Endometrial microvascular endothelial cells (primary cell): ENCODE data around the gene HES2. TPM values are rescaled to one million over a fixed set of nuclear protein-coding genes. Genes with fewer than 3 reads are reported as not detected.
"Not testable (repeated sequence)": the region's sequence is repeated elsewhere in the genome, so short reads cannot be mapped to it uniquely, and the experiment has no call there.

Source experiments
- in situ Hi-C: cut with HindIII; loops from 2 replicates; pipeline ENCODE4 v1.10.0; 2017; ENCODE audit warnings: low sequenced_read_pairs, low pct_unique_long_range_greater_than_20kb; ENCODE audit errors: inconsistent ontology term
- total RNA-seq: library from RNA; depleted of rRNA; stranded (reverse); fragments of >200 nt; gene quantifications from one replicate; pipeline ENCODE4 v1.2.3, GENCODE V29; 2015; ENCODE audit errors: inconsistent ontology term

The HES2 gene
- total RNA-seq, 1 donor from 2014 or later: 31.5 TPM

- in situ Hi-C loops: no loop called here
Observed at GRCh38 chr1:6367381-6368012, 52.2 kb downstream of the HES2 start.

GRCh38 chr1:6365047-6365446 is 54.7 kb downstream of the HES2 start:
- in situ Hi-C loops: no loop called here

- in situ Hi-C loops: not testable (repeated sequence)
Observed at GRCh38 chr1:6363085-6363884, 56.4 kb downstream of the HES2 start.

Other genes with a start within 250 kb of the HES2 start
- not detected for gene CHD5, start 239.6 kb downstream of the HES2 start, total RNA-seq
- 108 TPM for gene RPL22, start 220.3 kb downstream of the HES2 start, total RNA-seq
- gene RNF207, start 213.8 kb downstream of the HES2 start, total RNA-seq: 13.6 TPM
- 140 TPM for gene ICMT, start 184.0 kb downstream of the HES2 start, total RNA-seq
- not detected for gene HES3, start 175.7 kb downstream of the HES2 start, total RNA-seq
- gene GPR153, start 158.8 kb downstream of the HES2 start, total RNA-seq: 2.2 TPM
- 101 TPM for gene ACOT7, start 26.2 kb downstream of the HES2 start, total RNA-seq
- gene ESPN, start 4.9 kb upstream of the HES2 start, total RNA-seq: 0.46 TPM
- gene TNFRSF25, start 46.3 kb upstream of the HES2 start, total RNA-seq: 5.9 TPM
- 27.6 TPM for gene PLEKHG5, start 71.7 kb upstream of the HES2 start, total RNA-seq
- 44.9 TPM for gene NOL9, start 134.6 kb upstream of the HES2 start, total RNA-seq
- not detected for gene TAS1R1, start 135.4 kb upstream of the HES2 start, total RNA-seq
- gene ZBTB48, start 160.1 kb upstream of the HES2 start, total RNA-seq: 9.1 TPM
- 47.0 TPM for gene KLHL21, start 182.9 kb upstream of the HES2 start, total RNA-seq
- gene PHF13, start 193.8 kb upstream of the HES2 start, total RNA-seq: 6.9 TPM
- gene THAP3, start 204.9 kb upstream of the HES2 start, total RNA-seq: 30.4 TPM